GM12878 (cell line): Measurements from ENCODE around the gene ATG9B. TPM values are rescaled to one million over a fixed set of nuclear protein-coding genes. Genes with fewer than 3 reads are reported as not detected.

Experiments
- ATAC-seq: fragments of 200-7000 bp; cut with Tn5 transposase; 3 replicates; pipeline ENCODE4 v1.9.1; 2020; ENCODE audit warnings: mild to moderate bottlenecking, moderate library complexity
- BruUV-seq: library from RNA; stranded (reverse); fragments of 400-500 nt; replicated peaks from 2 replicates; lab custom pipeline; 2021; lab: Mats Ljungman, UMichigan
- CTCF ChIA-PET: fragments of 300-600 bp; sonication (Branson Sonifier 250); formaldehyde crosslinking; extraction: SDS; loops from one replicate; lab custom pipeline; 2021; ENCODE audit warnings: inconsistent platforms; lab: Yijun Ruan, JAX
- POLR2A ChIA-PET: fragments of 350-600 bp; formaldehyde crosslinking; extraction: SDS; loops from one replicate; lab custom pipeline; 2021; ENCODE audit warnings: inconsistent platforms; lab: Charles Lee
- RAD21 ChIA-PET: fragments of 300-600 bp; sonication (Branson Sonifier 250); formaldehyde crosslinking; loops from one replicate; lab custom pipeline; 2023; ENCODE audit warnings: antibody characterized with exemption; ENCODE audit not compliant: unreplicated experiment; lab: Charles Lee
- SMC1A ChIA-PET: fragments of 300-600 bp; sonication (Branson Sonifier 250); formaldehyde crosslinking; loops from one replicate; lab custom pipeline; 2023; ENCODE audit not compliant: unreplicated experiment, uncharacterized antibody; lab: Charles Lee
- DNase-seq: peaks from one replicate; pipeline ENCODE4 v3.0.0-alpha.2; 2011; ENCODE audit warnings: low read depth, low spot score
- FAIRE-seq: peaks from 3 replicates; lab custom pipeline; 2011; peaks lifted over from hg19 to GRCh38; lab: Jason Lieb, UNC
- H2AFZ ChIP-seq: 2 replicates; pipeline ENCODE4 v1.6.0; 2011; ENCODE audit warnings: low read depth, low read length, control low read depth; ENCODE audit not compliant: control insufficient read depth
- H3K27ac ChIP-seq: 2 replicates; pipeline ENCODE4 v1.5.1; 2011; ENCODE audit warnings: control low read depth; ENCODE audit not compliant: control insufficient read depth, insufficient read depth
- H3K27me3 ChIP-seq, 2 experiments: replicated peaks in 1 of 2; 2 replicates each; pipeline versions ENCODE4 v1.6.0 to v1.6.1; 2011; ENCODE audit warnings: low read length in 1 of 2; ENCODE audit not compliant: control insufficient read depth in 2 of 2, insufficient read depth in 2 of 2
- H3K36me3 ChIP-seq, 2 experiments: 2 replicates each; pipeline ENCODE4 v1.5.1; 2011; ENCODE audit warnings: low read length in 1 of 2; ENCODE audit not compliant: control insufficient read depth in 2 of 2, insufficient read depth in 2 of 2
- H3K4me1 ChIP-seq: 2 replicates; pipeline ENCODE4 v1.6.1; 2011; ENCODE audit warnings: mild to moderate bottlenecking, low read length, moderate library complexity, mixed read lengths; ENCODE audit not compliant: control insufficient read depth, insufficient read depth
- H3K4me2 ChIP-seq: 2 replicates; pipeline ENCODE4 v1.6.0; 2011; ENCODE audit warnings: control low read depth; ENCODE audit not compliant: control insufficient read depth, insufficient read depth
- H3K4me3 ChIP-seq: fragments of 200-600 bp; sonication (generic); 2 replicates; pipeline ENCODE4 v1.5.1; 2016
- H3K79me2 ChIP-seq: 2 replicates; pipeline ENCODE4 v1.6.0; 2011; ENCODE audit warnings: low read length; ENCODE audit not compliant: control insufficient read depth, insufficient read depth
- H3K9ac ChIP-seq: 2 replicates; pipeline ENCODE4 v1.8.0; 2011; ENCODE audit warnings: low read length, control low read depth, mixed read lengths; ENCODE audit not compliant: control insufficient read depth, insufficient read depth
- H3K9me3 ChIP-seq: replicated peaks from 3 replicates; pipeline ENCODE4 v1.5.1; 2011; ENCODE audit warnings: mild to moderate bottlenecking, low read length; ENCODE audit not compliant: control insufficient read depth, insufficient read depth
- H4K20me1 ChIP-seq: 2 replicates; pipeline ENCODE4 v1.6.0; 2011; ENCODE audit not compliant: control insufficient read depth, insufficient read depth
- IRF4 ChIP-seq: IDR thresholded peaks from 2 replicates; pipeline ENCODE4 v1.6.1; 2011; ENCODE audit warnings: low read depth, low read length
- KAT2A ChIP-seq: conservative IDR thresholded peaks from 2 replicates; pipeline ENCODE4 v1.6.1; 2011; ENCODE audit warnings: low read depth, low read length; ENCODE audit not compliant: control insufficient read depth
- MYB ChIP-seq: fragments of 150-350 bp; IDR thresholded peaks from 2 replicates; pipeline ENCODE4 v1.6.1; 2014; ENCODE audit warnings: mild to moderate bottlenecking, low read depth, low read length, borderline replicate concordance
- PAX5 ChIP-seq: IDR thresholded peaks from 2 replicates; pipeline ENCODE4 v1.6.1; 2011; ENCODE audit warnings: low read depth, low read length, borderline replicate concordance
- PAX8 ChIP-seq: fragments of 450-650 bp; IDR thresholded peaks from 2 replicates; pipeline ENCODE4 v1.6.1; 2017; ENCODE audit warnings: mild to moderate bottlenecking, moderate library complexity
- RELA ChIP-seq: fragments of 450-650 bp; IDR thresholded peaks from 2 replicates; pipeline ENCODE4 v1.8.0; 2014; ENCODE audit warnings: borderline replicate concordance; ENCODE audit not compliant: partially characterized antibody
- SMC3 ChIP-seq: IDR thresholded peaks from 2 replicates; pipeline ENCODE4 v1.6.1; 2011; ENCODE audit warnings: low read length, improper control_type of control experiment, borderline replicate concordance
- SP1 ChIP-seq: IDR thresholded peaks from one replicate; pipeline ENCODE4 v1.6.1; 2011; ENCODE audit warnings: low read depth, low read length
- SREBF2 ChIP-seq: IDR thresholded peaks from 2 replicates; pipeline ENCODE4 v1.6.1; 2012; ENCODE audit warnings: mild to moderate bottlenecking, low read length
- ZBTB40 ChIP-seq: fragments of 450-650 bp; IDR thresholded peaks from 2 replicates; pipeline ENCODE4 v1.6.1; 2016; ENCODE audit warnings: mild to moderate bottlenecking, moderate library complexity, borderline replicate concordance
- ZNF217 ChIP-seq: fragments of 450-650 bp; IDR thresholded peaks from 2 replicates; pipeline ENCODE4 v1.6.1; 2017; ENCODE audit warnings: antibody characterized with exemption, mild to moderate bottlenecking
- ZNF24 ChIP-seq: fragments of 450-650 bp; IDR thresholded peaks from 2 replicates; pipeline ENCODE4 v1.6.1; 2017; ENCODE audit warnings: antibody characterized with exemption, mild to moderate bottlenecking
- WGBS: methylation state at CpG from one replicate; pipeline ENCODE4 v1.1.6; 2016; ENCODE audit warnings: low lambda C conversion rate; ENCODE audit not compliant: insufficient replicate concordance, insufficient coverage; ENCODE audit errors: missing lambda C conversion rate; 5-methylcytosine and 5-hydroxymethylcytosine counted together
- in situ Hi-C: fragments of 300-500 bp; cut with MboI; formaldehyde crosslinking; loops from 9 replicates; pipeline ENCODE4 v1.14.3; 2018; ENCODE audit warnings: mixed read lengths
- intact Hi-C: fragments of 100-400 bp; cut with micrococcal nuclease; formaldehyde crosslinking; loops from one replicate; pipeline ENCODE4 v1.14.2; 2022; ENCODE audit not compliant: unreplicated experiment
- polyA plus RNA-seq, 11 experiments: library from polyadenylated mRNA; depleted of rRNA in 4 of 11; unstranded in 6 of 11; stranded (reverse) in 5 of 11; fragments of >200 nt; fragmentation: Nextera tagmentation in 4 of 11; fragmentation: Illumina TruSeq in 1 of 11; extraction: Ambion mirVana in 4 of 11; extraction: Trizol in 1 of 11; gene quantifications; 1 replicate in 1 of 11; 2 replicates in 10 of 11; pipeline versions ENCODE4 v1.2.1 to v1.2.3, GENCODE V29; 2011 to 2016; ENCODE audit warnings: inconsistent platforms in 2 of 11, missing spikeins in 2 of 11, low read depth in 1 of 11
- total RNA-seq, 4 experiments: library from RNA; depleted of rRNA in 3 of 4; stranded (reverse); fragments of >200 nt in 3 of 4; fragmentation: Illumina TruSeq in 1 of 4; extraction: Trizol in 1 of 4; gene quantifications; 2 replicates each; pipeline versions ENCODE4 v1.2.1 to v1.2.3, GENCODE V29; 2013 to 2021
- TF ChIP-seq, protein P1 (sequence below): IDR thresholded peaks from 2 replicates; pipeline ENCODE4 v1.6.1; 2011; ENCODE audit warnings: borderline replicate concordance, low read depth, mild to moderate bottlenecking, moderate library complexity, low read length; ENCODE audit not compliant: insufficient read depth, poor library complexity, severe bottlenecking

ATG9B gene
- total and polyA plus RNA-seq, 10 of the 15 experiments (the other 5 are each of a cell fraction or from before 2014, with no cell fraction given) = 0.01 to 0.83 (median 0.12) TPM; not detected in 2

DNA sequence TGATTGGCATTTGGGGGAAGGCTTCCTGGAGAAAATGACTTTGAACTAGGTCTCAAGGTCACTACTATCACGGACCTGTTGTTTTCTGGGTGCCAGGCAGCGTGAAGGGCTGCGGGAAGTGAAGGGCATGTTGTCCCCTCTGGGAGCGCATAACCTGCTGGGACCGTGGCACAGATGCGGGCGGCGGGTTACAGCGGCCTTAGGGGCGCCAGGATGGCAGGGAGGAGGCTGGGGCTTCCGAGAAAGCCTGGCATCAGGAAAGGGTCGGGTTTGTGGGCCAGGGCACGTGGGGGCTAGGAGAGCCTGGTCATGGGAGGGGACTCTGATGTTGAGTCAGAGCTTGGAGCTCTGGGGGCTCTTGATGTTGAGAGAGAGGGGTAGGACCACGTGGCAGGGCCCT is 41.2 kb upstream of the ATG9B start (continued):
- TF ChIP-seq MYB (no peak), SMC3 (no peak), KAT2A (no peak), ZNF24 (no peak), PAX5 (no peak), ZNF217 (no peak)
- TF ChIP-seq, protein P1, sequence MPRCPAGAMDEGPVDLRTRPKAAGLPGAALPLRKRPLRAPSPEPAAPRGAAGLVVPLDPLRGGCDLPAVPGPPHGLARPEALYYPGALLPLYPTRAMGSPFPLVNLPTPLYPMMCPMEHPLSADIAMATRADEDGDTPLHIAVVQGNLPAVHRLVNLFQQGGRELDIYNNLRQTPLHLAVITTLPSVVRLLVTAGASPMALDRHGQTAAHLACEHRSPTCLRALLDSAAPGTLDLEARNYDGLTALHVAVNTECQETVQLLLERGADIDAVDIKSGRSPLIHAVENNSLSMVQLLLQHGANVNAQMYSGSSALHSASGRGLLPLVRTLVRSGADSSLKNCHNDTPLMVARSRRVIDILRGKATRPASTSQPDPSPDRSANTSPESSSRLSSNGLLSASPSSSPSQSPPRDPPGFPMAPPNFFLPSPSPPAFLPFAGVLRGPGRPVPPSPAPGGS = no peak
- TF ChIP-seq, all 136 proteins: peak for 0

DNA sequence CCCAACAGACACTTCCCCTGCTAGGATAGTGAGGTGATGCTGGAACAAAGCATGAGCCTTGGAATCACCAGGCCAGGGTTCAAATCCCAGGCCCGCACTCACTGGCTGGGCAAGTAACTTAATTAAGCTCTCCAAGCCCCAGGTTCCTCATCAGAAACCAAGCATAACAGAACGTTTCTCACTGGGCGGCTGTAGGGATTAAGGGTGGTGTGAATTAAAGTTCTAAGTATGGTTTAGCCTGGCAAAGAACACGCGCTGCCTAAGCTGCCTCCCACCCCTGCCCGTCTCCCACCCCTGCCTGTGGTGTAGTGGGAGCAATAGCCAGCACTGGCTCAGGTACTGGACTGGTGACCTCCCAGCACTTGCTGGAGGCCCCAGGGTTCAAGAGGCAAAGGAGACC is 40.7 kb upstream of the ATG9B start:
- Histone ChIP-seq H3K36me3 (peaks cover 11 to 12% of the 10 kb centered on the region in 2 experiments; a peak in 3 of 4 replicates), H3K27ac (no peak overlapping the region), H3K9me3 (no peaks in the 10 kb centered on the region), H3K4me2 (no peak overlapping the region), H3K79me2 (peaks cover 18% of the 10 kb centered on the region), H3K4me1 (peaks cover 7% of the 10 kb centered on the region), H3K4me3 (no peak overlapping the region), H2AFZ (no peak overlapping the region), H3K9ac (no peak overlapping the region), H4K20me1 (no peaks in the 10 kb centered on the region), H3K27me3 (no peaks in the 10 kb centered on the region)
- ChIA-PET POLR2A (no interaction called here), RAD21 (no interaction called here), SMC1A (no interaction called here), CTCF (no interaction called here)
- BruUV-seq = no TSS peak
- DNase-seq (no peak), FAIRE-seq (no peak), ATAC-seq (no peak)
- 68% methylated on average over 6 of the region's 6 CpGs for WGBS
- intact Hi-C loops = no loop called here
- no peak for TF ChIP-seq SREBF2
- no peak for TF ChIP-seq SP1
- TF ChIP-seq RELA = no peak
- no peak for TF ChIP-seq ZBTB40
- no peak for TF ChIP-seq PAX8
- no peak for TF ChIP-seq IRF4
- in situ Hi-C loops = no loop called here
